Measurements from ENCODE around the gene RAB39B. TPM values are rescaled to one million over a fixed set of nuclear protein-coding genes. Genes with fewer than 3 reads are reported as not detected.

The RAB39B gene
- total RNA-seq, 1 donor from 2014 or later = 6.6 TPM

- H3K36me3 ChIP-seq (ENCODE audit: control insufficient read depth, insufficient read depth, low read length) = no peaks in the 10 kb centered on the region
- H3K27me3 ChIP-seq (ENCODE audit: control insufficient read depth, insufficient read depth, low read length) = peaks cover 6% of the 10 kb centered on the region
- TF ChIP-seq CTCF (IDR thresholded peaks at IDR 0.05; ENCODE audit: insufficient read depth, low read length, poor library complexity, severe bottlenecking) = no peak
- no peak for DNase-seq (ENCODE audit: low read depth)
- H3K4me3 ChIP-seq (ENCODE audit: low read depth, low read length) = no peak overlapping the region
Observed at GRCh38 chrX:155266439-155266838, 2.1 kb upstream of the RAB39B start.

GRCh38 chrX:155262970-155263754 lies 1.1 kb downstream of the RAB39B start:
- Histone ChIP-seq H3K36me3 (ENCODE audit: control insufficient read depth, insufficient read depth, low read length) (no peaks in the 10 kb centered on the region), H3K27me3 (ENCODE audit: control insufficient read depth, insufficient read depth, low read length) (peaks cover 6% of the 10 kb centered on the region), H3K4me3 (ENCODE audit: low read depth, low read length) (no peak overlapping the region)
- no peak for TF ChIP-seq CTCF (IDR thresholded peaks at IDR 0.05; ENCODE audit: insufficient read depth, low read length, poor library complexity, severe bottlenecking)
- DNase-seq (ENCODE audit: low read depth) = no peak

- TF ChIP-seq CTCF (IDR thresholded peaks at IDR 0.05; ENCODE audit: insufficient read depth, low read length, poor library complexity, severe bottlenecking) = no peak
- Histone ChIP-seq H3K36me3 (ENCODE audit: control insufficient read depth, insufficient read depth, low read length) (no peaks in the 10 kb centered on the region), H3K27me3 (ENCODE audit: control insufficient read depth, insufficient read depth, low read length) (peaks cover 6% of the 10 kb centered on the region), H3K4me3 (ENCODE audit: low read depth, low read length) (no peak overlapping the region)
- DNase-seq (ENCODE audit: low read depth) = no peak
Observed at GRCh38 chrX:155259752-155260151, 4.5 kb downstream of the RAB39B start.

GRCh38 chrX:155251391-155251790 lies 12.9 kb downstream of the RAB39B start:
- H3K27me3 ChIP-seq (ENCODE audit: control insufficient read depth, insufficient read depth, low read length) = no peaks in the 10 kb centered on the region
- TF ChIP-seq CTCF (IDR thresholded peaks at IDR 0.05; ENCODE audit: insufficient read depth, low read length, poor library complexity, severe bottlenecking) = no peak
- no peak overlapping the region for H3K4me3 ChIP-seq (ENCODE audit: low read depth, low read length)
- no peak for DNase-seq (ENCODE audit: low read depth)
- no peaks in the 10 kb centered on the region for H3K36me3 ChIP-seq (ENCODE audit: control insufficient read depth, insufficient read depth, low read length)

GRCh38 chrX:155247497-155247896 lies 16.8 kb downstream of the RAB39B start:
- DNase-seq (ENCODE audit: low read depth) = no peak
- Histone ChIP-seq H3K4me3 (ENCODE audit: low read depth, low read length) (no peak overlapping the region), H3K27me3 (ENCODE audit: control insufficient read depth, insufficient read depth, low read length) (no peaks in the 10 kb centered on the region), H3K36me3 (ENCODE audit: control insufficient read depth, insufficient read depth, low read length) (no peaks in the 10 kb centered on the region)
- TF ChIP-seq CTCF (IDR thresholded peaks at IDR 0.05; ENCODE audit: insufficient read depth, low read length, poor library complexity, severe bottlenecking) = no peak

- Histone ChIP-seq H3K36me3 (ENCODE audit: control insufficient read depth, insufficient read depth, low read length) (no peaks in the 10 kb centered on the region), H3K27me3 (ENCODE audit: control insufficient read depth, insufficient read depth, low read length) (no peaks in the 10 kb centered on the region), H3K4me3 (ENCODE audit: low read depth, low read length) (no peak overlapping the region)
- TF ChIP-seq CTCF (IDR thresholded peaks at IDR 0.05; ENCODE audit: insufficient read depth, low read length, poor library complexity, severe bottlenecking) = no peak
- DNase-seq (ENCODE audit: low read depth) = no peak
Observed at GRCh38 chrX:155246748-155247147, 17.5 kb downstream of the RAB39B start.

Data from kidney epithelial cell (primary cell).